Calu3 (cell line): Measurements from ENCODE around the gene SIM1. TPM values are rescaled to one million over a fixed set of nuclear protein-coding genes. Genes with fewer than 3 reads are reported as not detected.

Source experiments
- BruUV-seq: library from RNA; stranded (reverse); fragments of 400-500 nt; replicated peaks from 2 replicates; lab custom pipeline; 2021; lab: Mats Ljungman, UMichigan
- CTCF ChIA-PET: fragments of 300-600 bp; sonication (Branson Sonifier 250); formaldehyde crosslinking; loops from one replicate; lab custom pipeline; 2022; ENCODE audit warnings: antibody characterized with exemption; lab: Charles Lee
- DNase-seq: peaks from one replicate; pipeline ENCODE4 v3.0.0; 2022
- H3K27ac Mint-ChIP-seq: one replicate; pipeline ENCODE4 v1.8.0; 2022; ENCODE audit warnings: mixed read lengths; ENCODE audit not compliant: unreplicated experiment
- H3K27me3 Mint-ChIP-seq: one replicate; pipeline ENCODE4 v1.8.0; 2022; ENCODE audit warnings: mixed read lengths; ENCODE audit not compliant: unreplicated experiment
- H3K36me3 Mint-ChIP-seq: one replicate; pipeline ENCODE4 v1.8.0; 2022; ENCODE audit warnings: mild to moderate bottlenecking, moderate library complexity, mixed read lengths; ENCODE audit not compliant: insufficient read depth, unreplicated experiment
- H3K4me1 Mint-ChIP-seq: one replicate; pipeline ENCODE4 v1.8.0; 2022; ENCODE audit warnings: mild to moderate bottlenecking, low read depth, mixed read lengths; ENCODE audit not compliant: unreplicated experiment
- H3K4me3 Mint-ChIP-seq: one replicate; pipeline ENCODE4 v1.8.0; 2022; ENCODE audit warnings: mild to moderate bottlenecking, low read depth, moderate library complexity, mixed read lengths; ENCODE audit not compliant: unreplicated experiment
- H3K9me3 Mint-ChIP-seq: one replicate; pipeline ENCODE4 v1.8.0; 2022; ENCODE audit warnings: low read depth, mixed read lengths; ENCODE audit not compliant: unreplicated experiment
- intact Hi-C: fragments of 100-400 bp; cut with micrococcal nuclease; formaldehyde crosslinking; loops from one replicate; pipeline ENCODE4 v1.10.0; 2022; ENCODE audit not compliant: unreplicated experiment
- total RNA-seq: library from RNA; stranded (reverse); gene quantifications from 2 replicates; pipeline ENCODE4 v1.2.3, GENCODE V29; 2022
- TF ChIP-seq, protein P1 (sequence below): fragments of 200-600 bp; IDR thresholded peaks from one replicate; pipeline ENCODE4 v1.8.0; 2022; ENCODE audit warnings: antibody characterized with exemption; ENCODE audit not compliant: unreplicated experiment

SIM1 gene
- total RNA-seq, 1 experiment from 2014 or later = not detected

DNA sequence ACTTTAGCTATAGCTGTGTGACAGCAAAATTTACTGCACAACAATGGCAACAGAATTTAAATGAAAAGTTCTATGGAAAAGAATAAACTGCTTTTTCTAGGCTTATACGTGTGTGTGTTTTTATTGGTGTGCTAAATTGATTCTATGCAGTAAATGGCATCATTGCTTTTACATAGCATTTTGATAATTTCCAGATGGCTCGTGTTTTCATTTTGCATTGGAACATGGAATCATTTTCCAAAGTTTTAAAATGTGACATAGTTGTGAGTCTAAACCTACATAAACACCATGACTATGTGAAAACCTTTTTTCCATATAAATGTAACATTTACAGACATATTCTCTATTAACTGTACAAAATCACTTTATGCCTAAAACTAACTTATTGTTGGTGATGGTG lies 127.8 kb downstream of the SIM1 start:
- H3K9me3 Mint-ChIP-seq = no peaks in the 10 kb centered on the region
- no peak overlapping the region for H3K27ac Mint-ChIP-seq
- TF ChIP-seq, protein P1, sequence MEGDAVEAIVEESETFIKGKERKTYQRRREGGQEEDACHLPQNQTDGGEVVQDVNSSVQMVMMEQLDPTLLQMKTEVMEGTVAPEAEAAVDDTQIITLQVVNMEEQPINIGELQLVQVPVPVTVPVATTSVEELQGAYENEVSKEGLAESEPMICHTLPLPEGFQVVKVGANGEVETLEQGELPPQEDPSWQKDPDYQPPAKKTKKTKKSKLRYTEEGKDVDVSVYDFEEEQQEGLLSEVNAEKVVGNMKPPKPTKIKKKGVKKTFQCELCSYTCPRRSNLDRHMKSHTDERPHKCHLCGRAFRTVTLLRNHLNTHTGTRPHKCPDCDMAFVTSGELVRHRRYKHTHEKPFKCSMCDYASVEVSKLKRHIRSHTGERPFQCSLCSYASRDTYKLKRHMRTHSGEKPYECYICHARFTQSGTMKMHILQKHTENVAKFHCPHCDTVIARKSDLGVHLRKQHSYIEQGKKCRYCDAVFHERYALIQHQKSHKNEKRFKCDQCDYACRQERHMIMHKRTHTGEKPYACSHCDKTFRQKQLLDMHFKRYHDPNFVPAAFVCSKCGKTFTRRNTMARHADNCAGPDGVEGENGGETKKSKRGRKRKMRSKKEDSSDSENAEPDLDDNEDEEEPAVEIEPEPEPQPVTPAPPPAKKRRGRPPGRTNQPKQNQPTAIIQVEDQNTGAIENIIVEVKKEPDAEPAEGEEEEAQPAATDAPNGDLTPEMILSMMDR = no peak
- no peak for DNase-seq
- BruUV-seq = no TSS peak
- CTCF ChIA-PET = no interaction called here
- H3K4me1 Mint-ChIP-seq = peaks cover 8% of the 10 kb centered on the region
- H3K27me3 Mint-ChIP-seq = no peaks in the 10 kb centered on the region
- H3K36me3 Mint-ChIP-seq = no peaks in the 10 kb centered on the region
- no peak overlapping the region for H3K4me3 Mint-ChIP-seq
- intact Hi-C loops = no loop called here

DNA sequence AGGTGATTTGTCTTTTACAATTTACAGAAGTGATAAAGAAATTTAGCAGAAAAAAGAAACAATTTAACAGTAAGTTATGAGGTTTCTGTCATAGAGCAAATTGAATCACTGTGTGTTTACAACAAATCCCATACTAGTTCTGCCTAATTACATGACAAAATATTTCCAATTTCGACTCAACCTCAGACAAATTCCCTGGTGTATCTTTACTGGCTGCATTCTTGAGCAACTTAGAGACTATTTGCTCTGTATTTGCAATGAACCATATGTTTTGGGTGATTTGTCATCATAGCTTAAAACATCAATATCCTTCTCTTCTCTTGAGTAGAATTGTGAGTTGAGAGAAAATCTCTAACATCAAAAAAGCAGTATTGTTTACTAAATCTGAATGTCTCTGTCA lies 128.7 kb downstream of the SIM1 start:
- CTCF ChIA-PET = no interaction called here
- Mint-ChIP-seq H3K4me3 (no peak overlapping the region), H3K9me3 (no peaks in the 10 kb centered on the region), H3K27me3 (no peaks in the 10 kb centered on the region), H3K4me1 (peaks cover 7% of the 10 kb centered on the region), H3K27ac (no peak overlapping the region), H3K36me3 (no peaks in the 10 kb centered on the region)
- DNase-seq = no peak
- BruUV-seq = no TSS peak
- intact Hi-C loops = no loop called here
- TF ChIP-seq, protein P1 = no peak
